ENCODE measurements around the gene COL28A1. TPM values are rescaled to one million over a fixed set of nuclear protein-coding genes. Genes with fewer than 3 reads are reported as not detected.
A peak's percentile ranks its signal among the peaks of the same experiment; 100 is the strongest.

The COL28A1 gene
- total RNA-seq, 1 experiment from 2014 or later, result 2.2 TPM

DNA sequence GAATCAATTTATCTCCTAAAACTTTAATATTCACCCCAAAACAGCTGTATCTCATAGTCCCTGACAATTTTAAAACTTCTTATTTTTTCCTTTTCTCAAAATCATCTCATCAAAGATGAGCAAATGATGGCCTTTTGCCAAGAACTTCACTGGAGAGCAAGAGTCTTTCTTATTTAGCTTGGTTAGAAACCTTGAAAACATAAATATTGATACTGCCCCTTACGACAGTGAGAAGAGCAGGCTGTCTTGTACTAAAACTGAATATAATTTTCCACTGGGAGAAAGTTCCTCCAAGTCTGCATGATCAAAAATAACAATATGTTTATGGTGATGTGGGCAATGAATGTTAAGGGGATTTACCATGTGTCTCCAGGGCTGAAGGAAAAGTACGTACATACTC lies 109.0 kb downstream of the COL28A1 start:
- Histone ChIP-seq H3K4me2 (no peak overlapping the region), H4K20me1 (ENCODE audit: insufficient read depth) (no peaks in the 10 kb centered on the region), H3K79me2 (ENCODE audit: low read depth) (no peaks in the 10 kb centered on the region), H2AFZ (no peak overlapping the region), H3K27me3 (ENCODE audit: insufficient read depth, low read depth) (no peaks in the 10 kb centered on the region), H3F3A (ENCODE audit: insufficient read depth, low read depth) (no peaks in the 10 kb centered on the region), H3K4me1 (replicated peaks; ENCODE audit: insufficient read depth) (no peaks in the 10 kb centered on the region), H3K9me3 (ENCODE audit: insufficient read depth, low read depth) (no peaks in the 10 kb centered on the region), H3K27ac (no peak overlapping the region), H3K4me3 (no peak overlapping the region), H3K9me2 (ENCODE audit: insufficient read depth) (no peaks in the 10 kb centered on the region; the same call in 1 of the 2 replicates), H3K36me3 (ENCODE audit: low read depth) (no peaks in the 10 kb centered on the region)
- DNase-seq, result no peak
- intact Hi-C loops (cut with micrococcal nuclease; ENCODE audit: unreplicated experiment), result loop anchor here (10.0 kb wide), 1 partner anchor 338 kb away; no protein-coding TSS in a partner anchor
- TF ChIP-seq EZH2 (IDR thresholded peaks at IDR 0.05; ENCODE audit: low read depth), result no peak
- no peak for TF ChIP-seq CTCF (conservative IDR thresholded peaks at IDR 0.05)
- POLR2A ChIA-PET (ENCODE audit: unreplicated experiment), result no interaction called here
- BruUV-seq (replicated peaks), result no TSS peak
- CTCF ChIA-PET, result interaction anchor here (0.6 kb wide), 1 partner anchor 131 kb away, joined by 3 read pairs; no protein-coding TSS in a partner anchor

- no TSS peak for BruUV-seq (replicated peaks)
- H3K27ac ChIP-seq, result no peak overlapping the region
- CTCF ChIA-PET, result interaction anchor here (0.6 to 0.9 kb wide), 2 partner anchors 109 to 320 kb away, joined by 3 to 4 read pairs; no protein-coding TSS in a partner anchor
- H3K36me3 ChIP-seq (ENCODE audit: low read depth), result no peaks in the 10 kb centered on the region
- H3K9me3 ChIP-seq (ENCODE audit: insufficient read depth, low read depth), result no peaks in the 10 kb centered on the region
- no peaks in the 10 kb centered on the region; the same call in 1 of the 2 replicates for H3K9me2 ChIP-seq (ENCODE audit: insufficient read depth)
- DNase-seq, result no peak
- H3K4me2 ChIP-seq, result no peak overlapping the region
- no peak overlapping the region for H2AFZ ChIP-seq
- POLR2A ChIA-PET (ENCODE audit: unreplicated experiment), result no interaction called here
- no peaks in the 10 kb centered on the region for H3F3A ChIP-seq (ENCODE audit: insufficient read depth, low read depth)
- no peak for TF ChIP-seq EZH2 (IDR thresholded peaks at IDR 0.05; ENCODE audit: low read depth)
- TF ChIP-seq CTCF (conservative IDR thresholded peaks at IDR 0.05), result no peak
- no peak overlapping the region for H3K4me3 ChIP-seq
- H3K79me2 ChIP-seq (ENCODE audit: low read depth), result no peaks in the 10 kb centered on the region
- H4K20me1 ChIP-seq (ENCODE audit: insufficient read depth), result no peaks in the 10 kb centered on the region
- no peaks in the 10 kb centered on the region for H3K27me3 ChIP-seq (ENCODE audit: insufficient read depth, low read depth)
- no peaks in the 10 kb centered on the region for H3K4me1 ChIP-seq (replicated peaks; ENCODE audit: insufficient read depth)
- intact Hi-C loops (cut with micrococcal nuclease; ENCODE audit: unreplicated experiment), result loop anchor here (2.0 to 10.0 kb wide), 3 partner anchors 115 to 871 kb away; no protein-coding TSS in a partner anchor
Measured at GRCh38 chr7:7425321-7425720, 110.4 kb downstream of the COL28A1 start.

- Histone ChIP-seq H3K27ac (no peak overlapping the region), H3K36me3 (ENCODE audit: low read depth) (no peaks in the 10 kb centered on the region), H3K27me3 (ENCODE audit: insufficient read depth, low read depth) (no peaks in the 10 kb centered on the region), H2AFZ (0 out of 2 replicates have a peak overlapping the region, but pooled peaks have one; percentile 56), H3F3A (ENCODE audit: insufficient read depth, low read depth) (no peaks in the 10 kb centered on the region), H3K4me2 (peak overlapping the region; percentile 62), H4K20me1 (ENCODE audit: insufficient read depth) (no peaks in the 10 kb centered on the region), H3K4me1 (replicated peaks; ENCODE audit: insufficient read depth) (no peaks in the 10 kb centered on the region), H3K9me3 (ENCODE audit: insufficient read depth, low read depth) (no peaks in the 10 kb centered on the region), H3K79me2 (ENCODE audit: low read depth) (no peaks in the 10 kb centered on the region), H3K4me3 (peak overlapping the region; percentile 29; the same call in 1 of the 2 replicates), H3K9me2 (ENCODE audit: insufficient read depth) (no peaks in the 10 kb centered on the region; the same call in 1 of the 2 replicates)
- no TSS peak for BruUV-seq (replicated peaks)
- ChIA-PET CTCF (interaction anchor here (0.6 to 1.2 kb wide), 11 partner anchors 110 to 1696 kb away, joined by 3 to 33 read pairs (median 4); no protein-coding TSS in a partner anchor), POLR2A (ENCODE audit: unreplicated experiment) (no interaction called here)
- intact Hi-C loops (cut with micrococcal nuclease; ENCODE audit: unreplicated experiment), result loop anchor here (1.0 to 10.0 kb wide), 7 partner anchors 116 to 872 kb away; no protein-coding TSS in a partner anchor
- peak; percentile 55 to 60 for DNase-seq
- TF ChIP-seq EZH2 (IDR thresholded peaks at IDR 0.05; ENCODE audit: low read depth) (no peak), CTCF (conservative IDR thresholded peaks at IDR 0.05) (peak; percentile 88)
Measured at GRCh38 chr7:7424151-7424873, 111.4 kb downstream of the COL28A1 start.
